DOHH2 (cell line): Measurements from ENCODE around the gene GLS.

Experiments
- EZH2phosphoT487 ChIP-seq: fragments of 200-600 bp; sonication (generic); IDR thresholded peaks from 2 replicates; pipeline ENCODE4 v1.6.1; 2017; ENCODE audit warnings: borderline replicate concordance, mild to moderate bottlenecking, antibody characterized with exemption, low read length, moderate library complexity, mixed read lengths
- TF ChIP-seq, protein P1 (sequence below): fragments of 200-600 bp; sonication (generic); IDR thresholded peaks from one replicate; pipeline ENCODE4 v1.5.1; 2014; ENCODE audit warnings: antibody characterized with exemption, mild to moderate bottlenecking, low read depth, low read length; ENCODE audit not compliant: poor library complexity, severe bottlenecking

DNA sequence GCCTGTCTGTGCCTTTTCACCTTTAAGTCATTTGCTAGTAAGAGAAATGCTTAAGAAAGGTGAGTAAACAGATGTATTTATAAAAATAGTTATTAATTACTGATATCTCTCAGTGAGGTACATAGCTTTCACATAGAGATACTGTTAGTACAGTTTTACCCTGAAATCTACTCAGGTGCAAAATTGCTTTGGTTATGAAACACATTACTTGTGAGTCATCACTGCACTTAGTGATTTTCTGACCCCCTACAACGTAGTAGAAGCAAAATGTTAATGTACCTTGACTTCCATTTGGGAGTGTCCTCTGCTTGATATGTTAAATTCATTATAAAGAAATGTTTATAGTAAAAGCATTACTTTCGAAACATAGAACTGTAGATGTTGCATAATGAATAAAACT, 6.5 kb downstream of the GLS start:
- TF ChIP-seq, protein P1, sequence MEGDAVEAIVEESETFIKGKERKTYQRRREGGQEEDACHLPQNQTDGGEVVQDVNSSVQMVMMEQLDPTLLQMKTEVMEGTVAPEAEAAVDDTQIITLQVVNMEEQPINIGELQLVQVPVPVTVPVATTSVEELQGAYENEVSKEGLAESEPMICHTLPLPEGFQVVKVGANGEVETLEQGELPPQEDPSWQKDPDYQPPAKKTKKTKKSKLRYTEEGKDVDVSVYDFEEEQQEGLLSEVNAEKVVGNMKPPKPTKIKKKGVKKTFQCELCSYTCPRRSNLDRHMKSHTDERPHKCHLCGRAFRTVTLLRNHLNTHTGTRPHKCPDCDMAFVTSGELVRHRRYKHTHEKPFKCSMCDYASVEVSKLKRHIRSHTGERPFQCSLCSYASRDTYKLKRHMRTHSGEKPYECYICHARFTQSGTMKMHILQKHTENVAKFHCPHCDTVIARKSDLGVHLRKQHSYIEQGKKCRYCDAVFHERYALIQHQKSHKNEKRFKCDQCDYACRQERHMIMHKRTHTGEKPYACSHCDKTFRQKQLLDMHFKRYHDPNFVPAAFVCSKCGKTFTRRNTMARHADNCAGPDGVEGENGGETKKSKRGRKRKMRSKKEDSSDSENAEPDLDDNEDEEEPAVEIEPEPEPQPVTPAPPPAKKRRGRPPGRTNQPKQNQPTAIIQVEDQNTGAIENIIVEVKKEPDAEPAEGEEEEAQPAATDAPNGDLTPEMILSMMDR: no peak
- TF ChIP-seq EZH2phosphoT487: no peak
